Activated CD8-positive, alpha-beta memory T cell treated with anti-CD3 and anti-CD28 coated beads, Interleukin-2, amount 10 ng/mL, durations not matched to agents 7 days and 5 days (primary cell): ENCODE measurements around the gene SRGAP1. TPM values are rescaled to one million over a fixed set of nuclear protein-coding genes. Genes with fewer than 3 reads are reported as not detected.

ENCODE experiments used
- ATAC-seq: fragments of 150-1000 bp; cut with Tn5 transposase; one replicate; pipeline ENCODE4 v1.10.0; 2021; ENCODE audit warnings: moderate library complexity
- CTCF ChIA-PET: fragments of 350-600 bp; sonication (Branson Sonifier 250); formaldehyde crosslinking; loops from one replicate; lab custom pipeline; 2021; ENCODE audit warnings: antibody characterized with exemption; lab: Charles Lee
- DNase-seq: peaks from one replicate; pipeline ENCODE4 v3.0.0-alpha.2; 2020
- H3K27ac Mint-ChIP-seq: one replicate; pipeline ENCODE4 v1.8.0; 2021; ENCODE audit warnings: mild to moderate bottlenecking, mixed read lengths
- H3K27me3 Mint-ChIP-seq: one replicate; pipeline ENCODE4 v1.8.0; 2021; ENCODE audit warnings: mixed read lengths
- H3K36me3 Mint-ChIP-seq: one replicate; pipeline ENCODE4 v1.8.0; 2021; ENCODE audit warnings: mild to moderate bottlenecking, mixed read lengths
- H3K4me1 Mint-ChIP-seq: one replicate; pipeline ENCODE4 v1.8.0; 2021; ENCODE audit warnings: mixed read lengths
- H3K4me3 Mint-ChIP-seq: one replicate; pipeline ENCODE4 v1.8.0; 2021; ENCODE audit warnings: mild to moderate bottlenecking, moderate library complexity, mixed read lengths
- H3K9me3 Mint-ChIP-seq: one replicate; pipeline ENCODE4 v1.8.0; 2022; ENCODE audit warnings: low read depth, mixed read lengths
- total RNA-seq, 2 experiments: library from RNA; stranded (reverse); gene quantifications; one replicate each; pipeline ENCODE4 v1.2.3, GENCODE V29; 2021

The SRGAP1 gene
- total RNA-seq, 2 experiments from 2014 or later: 0.14 TPM; not detected in 1

DNA sequence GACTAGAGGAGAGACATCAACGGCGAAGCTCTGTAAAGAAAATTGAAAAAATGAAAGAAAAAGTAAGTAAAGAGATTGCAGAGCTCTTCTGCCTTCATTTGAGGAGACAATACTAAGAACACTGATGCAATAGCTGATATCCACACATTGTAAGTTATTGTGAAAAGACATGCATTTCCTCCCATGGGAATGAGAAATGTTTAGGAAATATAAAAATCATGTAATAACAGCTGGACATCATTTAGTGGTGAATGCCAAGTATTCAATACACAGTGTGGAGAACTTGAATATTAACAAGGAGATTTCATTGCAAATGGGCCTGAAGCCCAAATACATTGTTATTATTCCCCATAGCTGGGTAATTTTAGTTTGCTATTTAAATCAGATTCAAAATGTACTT is 198.4 kb downstream of the SRGAP1 start:
- Mint-ChIP-seq H3K4me3 (no peak overlapping the region), H3K4me1 (no peaks in the 10 kb centered on the region), H3K27ac (no peak overlapping the region), H3K36me3 (no peaks in the 10 kb centered on the region), H3K27me3 (no peaks in the 10 kb centered on the region), H3K9me3 (no peaks in the 10 kb centered on the region)
- no peak for ATAC-seq
- CTCF ChIA-PET: no interaction called here
- DNase-seq: no peak

GRCh38 chr12:64044191-64044590 is 199.7 kb downstream of the SRGAP1 start:
- H3K9me3 Mint-ChIP-seq: no peaks in the 10 kb centered on the region
- CTCF ChIA-PET: no interaction called here

DNA sequence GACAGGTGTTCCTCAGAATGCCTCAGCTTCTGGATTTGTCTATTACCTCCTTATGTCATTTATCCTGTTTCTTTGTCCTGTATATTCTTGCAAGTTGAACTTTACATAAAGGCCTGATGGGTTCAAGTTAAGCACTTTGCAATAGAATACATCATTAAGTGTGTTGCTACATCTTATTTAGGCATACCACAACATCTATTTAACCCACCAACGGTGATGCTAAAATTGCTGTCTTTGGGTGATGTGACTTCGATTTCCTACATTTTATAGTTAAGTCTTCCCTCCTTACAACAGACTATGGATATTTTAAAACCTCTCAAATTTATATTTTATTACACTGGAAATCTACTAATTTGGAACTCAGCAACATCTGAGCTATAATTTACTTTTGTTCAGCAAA is 206.6 kb downstream of the SRGAP1 start:
- CTCF ChIA-PET: no interaction called here
- Mint-ChIP-seq H3K4me3 (no peak overlapping the region), H3K9me3 (no peaks in the 10 kb centered on the region), H3K27ac (no peak overlapping the region), H3K36me3 (no peaks in the 10 kb centered on the region), H3K27me3 (peaks cover 6% of the 10 kb centered on the region), H3K4me1 (no peaks in the 10 kb centered on the region)
- no peak for ATAC-seq
- no peak for DNase-seq

More at GRCh38 chr12:64044191-64044590, 199.7 kb downstream of the SRGAP1 start:
- no peaks in the 10 kb centered on the region for H3K4me1 Mint-ChIP-seq
- DNase-seq (no peak), ATAC-seq (no peak)
- no peak overlapping the region for H3K4me3 Mint-ChIP-seq
- H3K36me3 Mint-ChIP-seq: no peaks in the 10 kb centered on the region
- peaks cover 3% of the 10 kb centered on the region for H3K27me3 Mint-ChIP-seq
- no peak overlapping the region for H3K27ac Mint-ChIP-seq

GRCh38 chr12:64053117-64053516 is 208.6 kb downstream of the SRGAP1 start:
- Mint-ChIP-seq H3K27ac (no peak overlapping the region), H3K9me3 (no peaks in the 10 kb centered on the region), H3K4me3 (no peak overlapping the region), H3K36me3 (no peaks in the 10 kb centered on the region), H3K27me3 (peaks cover 9% of the 10 kb centered on the region), H3K4me1 (no peaks in the 10 kb centered on the region)
- CTCF ChIA-PET: no interaction called here
- DNase-seq (no peak), ATAC-seq (no peak)

DNA sequence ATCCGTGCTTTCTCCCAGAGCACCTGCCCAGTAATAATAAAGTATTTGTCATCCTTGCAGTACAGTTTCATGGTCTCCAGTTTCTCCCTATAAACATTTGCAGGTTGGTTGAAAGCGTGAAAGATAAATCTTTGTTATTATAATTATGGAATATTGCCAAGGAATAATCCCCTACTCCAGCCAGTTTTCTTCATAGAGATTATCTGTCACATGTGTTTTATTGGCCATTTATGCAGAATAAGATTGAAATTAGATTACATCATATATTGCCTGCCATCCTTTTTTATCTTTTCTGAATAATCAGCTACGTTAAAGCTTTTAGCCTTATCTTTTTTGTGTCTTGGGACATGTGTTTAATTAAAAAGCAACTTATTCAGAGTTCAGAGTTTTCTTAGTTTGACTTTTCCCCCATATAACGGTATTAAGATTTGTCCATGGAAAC is 209.6 kb downstream of the SRGAP1 start:
- Mint-ChIP-seq H3K36me3 (no peaks in the 10 kb centered on the region), H3K27me3 (peaks cover 6% of the 10 kb centered on the region), H3K27ac (no peak overlapping the region), H3K9me3 (no peaks in the 10 kb centered on the region), H3K4me1 (no peaks in the 10 kb centered on the region), H3K4me3 (no peak overlapping the region)
- ATAC-seq: no peak
- CTCF ChIA-PET: no interaction called here
- DNase-seq: no peak

DNA sequence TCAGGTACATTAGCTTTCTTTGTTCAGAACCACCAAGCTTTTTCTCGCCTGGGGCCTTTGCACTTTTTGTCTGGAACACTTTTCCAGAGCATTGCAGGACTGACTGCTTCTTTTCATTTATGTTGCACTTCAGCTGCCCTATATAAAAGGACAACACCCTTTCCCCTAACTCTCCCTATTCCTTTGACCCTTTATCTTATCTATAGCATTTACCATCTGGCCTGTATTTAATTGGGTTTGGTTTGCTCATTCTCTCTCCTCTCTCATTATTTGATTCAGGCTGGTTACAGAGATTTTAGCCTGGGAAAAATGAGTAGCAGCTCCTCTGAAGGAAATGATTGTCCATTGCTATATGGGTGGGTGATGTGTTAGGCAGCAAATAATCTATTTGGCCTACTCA is 212.2 kb downstream of the SRGAP1 start:
- H3K27me3 Mint-ChIP-seq: peaks cover 5% of the 10 kb centered on the region
- no peaks in the 10 kb centered on the region for H3K4me1 Mint-ChIP-seq
- H3K4me3 Mint-ChIP-seq: no peak overlapping the region
- ATAC-seq (no peak), DNase-seq (no peak)
- no peak overlapping the region for H3K27ac Mint-ChIP-seq
- no peaks in the 10 kb centered on the region for H3K36me3 Mint-ChIP-seq
- CTCF ChIA-PET: no interaction called here
- H3K9me3 Mint-ChIP-seq: no peaks in the 10 kb centered on the region

- Mint-ChIP-seq H3K4me3 (no peak overlapping the region), H3K27me3 (peaks cover 5% of the 10 kb centered on the region), H3K9me3 (no peaks in the 10 kb centered on the region), H3K27ac (no peak overlapping the region), H3K4me1 (no peaks in the 10 kb centered on the region), H3K36me3 (no peaks in the 10 kb centered on the region)
- DNase-seq: no peak
- ATAC-seq: no peak
- CTCF ChIA-PET: no interaction called here
These were observed 213.2 kb downstream of the SRGAP1 start for GRCh38 chr12:64057706-64058105.

GRCh38 chr12:64058541-64059265 is 214.2 kb downstream of the SRGAP1 start:
- Mint-ChIP-seq H3K4me1 (no peaks in the 10 kb centered on the region), H3K9me3 (no peaks in the 10 kb centered on the region), H3K4me3 (no peak overlapping the region), H3K27ac (no peak overlapping the region), H3K27me3 (peaks cover 5% of the 10 kb centered on the region), H3K36me3 (no peaks in the 10 kb centered on the region)
- ATAC-seq: no peak
- DNase-seq: no peak
- CTCF ChIA-PET: interaction anchor here (0.6 kb wide), 1 partner anchor 102 kb away, joined by 3 read pairs; no protein-coding TSS in a partner anchor

DNA sequence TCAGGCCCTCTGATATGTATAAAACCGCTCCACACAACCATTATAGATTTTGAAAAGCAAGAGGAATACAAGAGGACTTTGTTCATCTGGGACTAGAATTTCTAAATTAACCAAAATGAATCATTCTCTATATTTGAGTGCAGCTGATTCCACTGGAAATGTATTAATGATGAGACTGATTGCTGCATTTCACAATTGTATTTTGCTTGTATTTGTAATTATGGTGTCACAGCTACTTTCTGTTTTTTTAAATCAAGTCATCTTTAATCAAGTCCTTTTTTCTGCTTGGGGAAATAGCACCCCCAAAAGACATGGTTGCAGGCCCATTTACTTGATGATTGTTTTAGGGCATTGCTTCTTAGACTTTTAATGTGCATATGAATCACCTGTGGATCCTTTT is 215.2 kb downstream of the SRGAP1 start:
- Mint-ChIP-seq H3K36me3 (no peaks in the 10 kb centered on the region), H3K27me3 (peaks cover 5% of the 10 kb centered on the region), H3K27ac (no peak overlapping the region), H3K4me3 (no peak overlapping the region), H3K9me3 (no peaks in the 10 kb centered on the region), H3K4me1 (no peaks in the 10 kb centered on the region)
- CTCF ChIA-PET: no interaction called here
- ATAC-seq (no peak), DNase-seq (no peak)

DNA sequence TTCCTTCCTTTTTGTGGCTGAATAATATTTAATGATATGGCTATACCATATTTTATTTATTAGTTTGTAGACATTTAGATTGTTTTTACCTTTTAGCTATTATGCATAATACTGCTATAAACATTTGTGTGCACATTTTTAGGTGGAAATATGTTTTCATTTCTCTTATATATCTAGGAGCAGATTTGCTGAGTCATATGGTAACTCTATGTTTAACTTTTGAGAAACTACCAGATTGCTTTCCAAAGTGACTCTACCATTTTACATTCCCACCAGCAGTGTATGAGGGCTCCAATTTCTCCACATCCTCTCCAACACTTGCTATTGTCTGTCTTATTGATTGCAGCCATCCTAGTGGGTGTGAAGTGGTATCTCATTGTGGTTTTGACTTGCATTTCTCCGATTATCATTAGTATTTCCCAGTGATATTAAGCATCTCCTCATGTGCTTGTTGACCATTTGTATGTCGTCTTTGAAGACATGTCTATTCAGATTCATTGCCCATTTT is 217.4 kb downstream of the SRGAP1 start:
- ATAC-seq: no peak
- no peak overlapping the region for H3K4me3 Mint-ChIP-seq
- H3K9me3 Mint-ChIP-seq: no peaks in the 10 kb centered on the region
- peaks cover 3% of the 10 kb centered on the region for H3K27me3 Mint-ChIP-seq
- H3K27ac Mint-ChIP-seq: no peak overlapping the region
- CTCF ChIA-PET: no interaction called here
- no peaks in the 10 kb centered on the region for H3K36me3 Mint-ChIP-seq
- no peaks in the 10 kb centered on the region for H3K4me1 Mint-ChIP-seq
- no peak for DNase-seq

DNA sequence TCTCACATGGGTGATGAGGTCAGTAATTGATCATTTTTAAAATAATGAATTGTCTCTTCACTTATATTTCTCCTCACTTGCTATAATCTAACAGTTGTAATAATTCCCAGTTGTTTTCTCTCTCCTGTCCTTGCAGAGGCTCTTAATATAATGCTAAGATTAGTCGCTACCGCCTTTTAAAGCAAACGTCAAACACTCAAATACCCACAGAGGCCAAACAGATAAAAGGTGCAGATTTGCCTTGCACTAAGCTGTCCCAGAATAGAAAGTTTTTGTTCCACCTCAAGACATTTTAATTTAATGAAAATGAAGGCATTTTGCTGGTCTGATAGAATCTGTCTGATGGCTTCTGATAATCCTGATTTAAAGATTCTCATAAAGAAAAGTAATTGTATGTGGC is 218.6 kb downstream of the SRGAP1 start:
- no peak overlapping the region for H3K4me3 Mint-ChIP-seq
- CTCF ChIA-PET: no interaction called here
- H3K27ac Mint-ChIP-seq: no peak overlapping the region
- H3K9me3 Mint-ChIP-seq: no peaks in the 10 kb centered on the region
- peaks cover 2% of the 10 kb centered on the region for H3K27me3 Mint-ChIP-seq
- H3K36me3 Mint-ChIP-seq: no peaks in the 10 kb centered on the region
- ATAC-seq (no peak), DNase-seq (no peak)
- H3K4me1 Mint-ChIP-seq: no peaks in the 10 kb centered on the region

GRCh38 chr12:64064240-64064639 is 219.7 kb downstream of the SRGAP1 start:
- H3K9me3 Mint-ChIP-seq: no peaks in the 10 kb centered on the region
- H3K36me3 Mint-ChIP-seq: no peaks in the 10 kb centered on the region
- H3K27me3 Mint-ChIP-seq: peaks cover 2% of the 10 kb centered on the region
- DNase-seq (no peak), ATAC-seq (no peak)
- H3K4me3 Mint-ChIP-seq: no peak overlapping the region
- CTCF ChIA-PET: no interaction called here
- no peak overlapping the region for H3K27ac Mint-ChIP-seq
- no peaks in the 10 kb centered on the region for H3K4me1 Mint-ChIP-seq

GRCh38 chr12:64064706-64065105 is 220.2 kb downstream of the SRGAP1 start:
- H3K9me3 Mint-ChIP-seq: no peaks in the 10 kb centered on the region
- CTCF ChIA-PET: no interaction called here
- DNase-seq (no peak), ATAC-seq (no peak)
- no peak overlapping the region for H3K27ac Mint-ChIP-seq
- H3K4me3 Mint-ChIP-seq: no peak overlapping the region
- no peaks in the 10 kb centered on the region for H3K27me3 Mint-ChIP-seq
- H3K4me1 Mint-ChIP-seq: no peaks in the 10 kb centered on the region
- H3K36me3 Mint-ChIP-seq: no peaks in the 10 kb centered on the region

GRCh38 chr12:64065881-64066451 is 221.5 kb downstream of the SRGAP1 start:
- Mint-ChIP-seq H3K27me3 (no peaks in the 10 kb centered on the region), H3K36me3 (no peaks in the 10 kb centered on the region), H3K9me3 (no peaks in the 10 kb centered on the region), H3K4me3 (no peak overlapping the region), H3K27ac (no peak overlapping the region), H3K4me1 (no peaks in the 10 kb centered on the region)
- DNase-seq (no peak), ATAC-seq (no peak)
- CTCF ChIA-PET: no interaction called here
